Osteocyte (in vitro differentiated cells): Measurements from ENCODE around the gene JAM3. TPM values are rescaled to one million over a fixed set of nuclear protein-coding genes. Genes with fewer than 3 reads are reported as not detected.
A peak's percentile ranks its signal among the peaks of the same experiment; 100 is the strongest.

Experiments
- DNase-seq: peaks from one replicate; pipeline ENCODE4 v3.0.0; 2021; ENCODE audit warnings: mixed read lengths; ENCODE audit not compliant: unreplicated experiment; ENCODE audit errors: extremely low spot score
- H3K27ac Mint-ChIP-seq: one replicate; pipeline ENCODE4 v1.8.0; 2021; ENCODE audit warnings: mild to moderate bottlenecking, mixed read lengths; ENCODE audit not compliant: unreplicated experiment
- H3K27me3 Mint-ChIP-seq: one replicate; pipeline ENCODE4 v1.8.0; 2021; ENCODE audit warnings: mixed read lengths; ENCODE audit not compliant: unreplicated experiment
- H3K36me3 Mint-ChIP-seq: one replicate; pipeline ENCODE4 v1.8.0; 2021; ENCODE audit warnings: mixed read lengths; ENCODE audit not compliant: unreplicated experiment
- H3K4me1 Mint-ChIP-seq: one replicate; pipeline ENCODE4 v1.8.0; 2021; ENCODE audit warnings: mixed read lengths; ENCODE audit not compliant: unreplicated experiment
- H3K4me3 Mint-ChIP-seq: one replicate; pipeline ENCODE4 v1.8.0; 2021; ENCODE audit warnings: mild to moderate bottlenecking, moderate library complexity, mixed read lengths; ENCODE audit not compliant: unreplicated experiment
- H3K9me3 Mint-ChIP-seq: one replicate; pipeline ENCODE4 v1.8.0; 2021; ENCODE audit warnings: mixed read lengths; ENCODE audit not compliant: unreplicated experiment
- total RNA-seq: library from RNA; stranded (reverse); gene quantifications from 2 replicates; pipeline ENCODE4 v1.2.1, GENCODE V29; 2021
- TF ChIP-seq, protein P1 (sequence below): fragments of 200-600 bp; sonication (generic); IDR thresholded peaks from 2 replicates; pipeline ENCODE4 v1.5.0; 2021; ENCODE audit warnings: antibody characterized with exemption, mild to moderate bottlenecking, moderate library complexity

Gene JAM3
- total RNA-seq, 1 donor from 2014 or later = 177 TPM

DNA sequence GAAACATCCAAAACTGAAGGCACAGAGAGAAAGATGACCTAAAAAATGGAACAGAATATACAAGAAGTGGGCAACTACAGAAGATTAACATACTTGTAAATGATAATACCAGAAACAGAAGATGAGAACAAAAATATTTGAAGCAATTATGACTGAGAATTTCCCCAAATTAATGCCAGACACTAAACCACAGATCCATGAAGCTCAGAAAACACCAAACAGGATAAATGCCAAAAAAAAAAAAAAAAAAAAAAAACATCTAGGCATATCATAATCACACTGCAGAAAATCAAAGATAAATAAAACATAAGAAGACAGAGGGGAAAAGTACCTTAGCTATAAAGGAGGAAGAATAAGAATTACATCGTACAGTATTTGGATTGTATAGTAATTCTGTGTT is 65.3 kb downstream of the JAM3 start:
- no peak overlapping the region for H3K4me3 Mint-ChIP-seq
- H3K27me3 Mint-ChIP-seq = no peaks in the 10 kb centered on the region
- peaks cover 26% of the 10 kb centered on the region for H3K36me3 Mint-ChIP-seq

DNA sequence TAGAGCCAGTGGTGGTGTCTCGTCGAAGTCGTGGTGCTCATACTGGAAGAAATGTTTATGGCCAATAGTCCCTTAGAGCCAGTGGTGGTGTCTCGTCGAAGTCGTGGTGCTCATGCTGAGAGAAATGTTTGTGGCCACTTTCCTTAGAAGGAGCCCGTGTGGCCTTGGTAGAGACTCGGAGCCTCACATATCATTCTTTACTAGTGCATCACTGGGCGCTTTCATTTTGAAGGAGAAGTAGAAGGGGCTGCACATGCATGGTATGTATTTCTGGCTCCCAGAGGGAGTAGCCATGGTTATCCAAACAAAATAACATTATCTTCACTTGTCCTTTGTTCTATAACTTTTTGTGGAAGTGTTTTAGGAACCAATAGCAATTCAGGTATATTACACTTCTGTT is 69.5 kb downstream of the JAM3 start:
- Mint-ChIP-seq H3K27me3 (no peaks in the 10 kb centered on the region), H3K36me3 (peaks cover 27% of the 10 kb centered on the region), H3K27ac (peak overlapping the region; percentile 60), H3K4me1 (peaks cover 29% of the 10 kb centered on the region), H3K4me3 (no peak overlapping the region), H3K9me3 (peaks cover 17% of the 10 kb centered on the region)
- no peak for DNase-seq
- TF ChIP-seq, protein P1, sequence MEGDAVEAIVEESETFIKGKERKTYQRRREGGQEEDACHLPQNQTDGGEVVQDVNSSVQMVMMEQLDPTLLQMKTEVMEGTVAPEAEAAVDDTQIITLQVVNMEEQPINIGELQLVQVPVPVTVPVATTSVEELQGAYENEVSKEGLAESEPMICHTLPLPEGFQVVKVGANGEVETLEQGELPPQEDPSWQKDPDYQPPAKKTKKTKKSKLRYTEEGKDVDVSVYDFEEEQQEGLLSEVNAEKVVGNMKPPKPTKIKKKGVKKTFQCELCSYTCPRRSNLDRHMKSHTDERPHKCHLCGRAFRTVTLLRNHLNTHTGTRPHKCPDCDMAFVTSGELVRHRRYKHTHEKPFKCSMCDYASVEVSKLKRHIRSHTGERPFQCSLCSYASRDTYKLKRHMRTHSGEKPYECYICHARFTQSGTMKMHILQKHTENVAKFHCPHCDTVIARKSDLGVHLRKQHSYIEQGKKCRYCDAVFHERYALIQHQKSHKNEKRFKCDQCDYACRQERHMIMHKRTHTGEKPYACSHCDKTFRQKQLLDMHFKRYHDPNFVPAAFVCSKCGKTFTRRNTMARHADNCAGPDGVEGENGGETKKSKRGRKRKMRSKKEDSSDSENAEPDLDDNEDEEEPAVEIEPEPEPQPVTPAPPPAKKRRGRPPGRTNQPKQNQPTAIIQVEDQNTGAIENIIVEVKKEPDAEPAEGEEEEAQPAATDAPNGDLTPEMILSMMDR = no peak

More for the DNA sequence above, 65.3 kb downstream of the JAM3 start:
- TF ChIP-seq, protein P1 = no peak
- Mint-ChIP-seq H3K27ac (no peak overlapping the region), H3K4me1 (peaks cover 21% of the 10 kb centered on the region), H3K9me3 (peaks cover 34% of the 10 kb centered on the region)
- no peak for DNase-seq

DNA sequence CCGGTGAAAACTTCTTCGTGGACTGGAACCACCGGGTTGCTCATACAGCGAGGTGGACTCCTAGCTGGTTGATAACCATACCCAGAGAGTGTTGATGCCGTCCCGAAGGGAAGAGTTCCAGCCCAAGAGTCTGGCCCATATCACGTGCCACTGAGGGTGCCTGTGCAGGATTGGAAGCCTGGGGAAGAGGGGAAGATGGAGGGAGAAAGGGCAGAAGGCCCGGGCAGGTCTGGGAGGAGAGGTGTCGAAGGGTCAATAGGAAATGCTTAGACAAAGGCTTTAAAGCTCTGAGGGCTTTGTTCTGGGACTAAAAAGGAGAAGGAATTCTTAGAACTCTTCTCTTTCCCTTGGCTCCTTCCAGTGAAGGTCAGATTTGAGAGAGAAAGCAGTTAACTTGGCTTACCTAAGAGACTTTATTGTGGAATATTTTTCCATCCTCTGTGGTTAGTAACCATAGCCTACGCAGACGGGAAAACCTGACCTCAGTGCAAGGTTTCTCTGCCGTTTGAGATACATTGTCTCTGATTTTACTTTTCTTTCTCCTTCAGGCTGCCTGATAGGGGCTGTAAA is 70.5 kb downstream of the JAM3 start:
- Mint-ChIP-seq H3K9me3 (peaks cover 7% of the 10 kb centered on the region), H3K27me3 (no peaks in the 10 kb centered on the region), H3K36me3 (peaks cover 26% of the 10 kb centered on the region), H3K4me3 (no peak overlapping the region), H3K4me1 (peaks cover 25% of the 10 kb centered on the region), H3K27ac (peak overlapping the region; percentile 70)
- DNase-seq = no peak
- TF ChIP-seq, protein P1 = no peak

DNA sequence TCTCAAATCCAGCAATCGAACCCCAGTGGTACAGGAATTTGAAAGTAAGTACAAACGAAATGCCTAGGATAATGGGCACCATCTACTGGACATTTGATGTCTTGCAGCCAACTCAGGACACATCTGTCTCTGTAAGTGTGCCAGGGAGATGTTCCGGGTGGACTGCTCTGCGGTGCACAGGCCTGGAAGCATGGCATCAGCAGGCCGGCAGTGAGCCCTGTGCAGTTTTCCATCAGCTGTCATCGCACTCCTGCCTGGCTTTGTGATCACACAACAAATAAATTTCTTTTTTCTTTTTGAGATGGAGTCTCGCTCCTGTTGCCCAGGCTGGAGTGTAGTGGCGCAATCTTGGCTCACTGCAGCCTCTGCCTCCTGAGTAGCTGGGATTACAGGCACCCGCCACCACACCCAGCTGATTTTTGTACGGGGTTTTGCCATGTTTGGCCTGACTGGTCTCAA is 71.0 kb downstream of the JAM3 start:
- Mint-ChIP-seq H3K27ac (peak overlapping the region; percentile 70), H3K36me3 (peaks cover 29% of the 10 kb centered on the region), H3K27me3 (no peaks in the 10 kb centered on the region), H3K4me1 (peaks cover 25% of the 10 kb centered on the region), H3K4me3 (no peak overlapping the region), H3K9me3 (peaks cover 2% of the 10 kb centered on the region)
- TF ChIP-seq, protein P1 = peak; percentile 90
- no peak for DNase-seq

DNA sequence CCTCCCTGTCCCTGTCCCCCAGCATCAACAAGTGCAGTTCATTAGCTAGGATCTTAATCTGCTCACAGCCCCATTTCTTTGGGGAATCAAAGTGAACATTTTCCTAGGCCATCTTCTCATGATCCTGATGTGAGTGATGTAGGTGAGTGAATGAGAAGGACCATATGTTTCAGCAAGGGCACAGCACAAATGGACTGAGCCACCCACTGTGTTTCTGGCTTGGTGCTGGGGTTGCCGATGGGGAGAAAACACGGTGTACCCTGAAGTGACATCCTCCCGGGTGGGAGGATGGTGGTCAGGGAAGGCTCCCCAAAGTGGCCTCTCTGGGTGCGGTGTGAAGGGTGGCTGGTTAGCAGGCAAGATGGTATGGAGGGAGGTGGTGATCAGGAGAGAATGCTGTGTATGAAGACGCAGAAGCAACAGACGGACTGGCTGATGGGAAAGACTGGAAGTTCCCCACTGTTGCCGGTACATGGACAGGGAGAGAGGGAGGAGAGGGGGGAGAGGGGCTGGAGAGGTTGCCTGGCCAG is 72.2 kb downstream of the JAM3 start:
- DNase-seq = no peak
- Mint-ChIP-seq H3K4me1 (peaks cover 25% of the 10 kb centered on the region), H3K9me3 (no peaks in the 10 kb centered on the region), H3K4me3 (no peak overlapping the region), H3K27ac (no peak overlapping the region), H3K36me3 (peaks cover 38% of the 10 kb centered on the region), H3K27me3 (no peaks in the 10 kb centered on the region)
- TF ChIP-seq, protein P1 = no peak
